SK-N-SH treated with all-trans-retinoic acid at 6 μM for 48 hours (cell line): Measurements from ENCODE around the gene FKBP6.
"Not testable (repeated sequence)": the region's sequence is repeated elsewhere in the genome, so short reads cannot be mapped to it uniquely, and the experiment has no call there.

Experiments used
- ATAC-seq: fragments of 200-7000 bp; cut with Tn5 transposase; 3 replicates; pipeline ENCODE4 v1.9.1; 2020; ENCODE audit warnings: mild to moderate bottlenecking, moderate library complexity
- BACH2 ChIP-seq: fragments of 250-450 bp; sonication (Bioruptor Pico); IDR thresholded peaks from 2 replicates; pipeline ENCODE4 v1.9.0; 2021; ENCODE audit warnings: mild to moderate bottlenecking, borderline replicate concordance
- CSDC2 ChIP-seq: fragments of 250-450 bp; sonication (Bioruptor Pico); IDR thresholded peaks from 2 replicates; pipeline ENCODE4 v1.5.0; 2020; ENCODE audit warnings: mild to moderate bottlenecking, moderate library complexity
- CSRNP3 ChIP-seq: fragments of 250-450 bp; sonication (Bioruptor Pico); IDR thresholded peaks from 2 replicates; pipeline ENCODE4 v1.5.1; 2021; ENCODE audit warnings: mild to moderate bottlenecking, moderate library complexity
- ESRRG ChIP-seq: fragments of 250-450 bp; sonication (Bioruptor Pico); IDR thresholded peaks from 2 replicates; pipeline ENCODE4 v1.6.1; 2021; ENCODE audit warnings: mild to moderate bottlenecking
- GLIS3 ChIP-seq: fragments of 250-450 bp; sonication (Bioruptor Pico); IDR thresholded peaks from 2 replicates; pipeline ENCODE4 v1.5.0; 2020; ENCODE audit warnings: mild to moderate bottlenecking, moderate library complexity
- OSR1 ChIP-seq: fragments of 250-450 bp; sonication (Bioruptor Pico); IDR thresholded peaks from 2 replicates; pipeline ENCODE4 v1.8.0; 2022; ENCODE audit warnings: moderate library complexity, mild to moderate bottlenecking, inconsistent platforms
- PATZ1 ChIP-seq: fragments of 250-450 bp; sonication (Bioruptor Pico); IDR thresholded peaks from 2 replicates; pipeline ENCODE4 v1.8.0; 2020; ENCODE audit warnings: mild to moderate bottlenecking, moderate library complexity, borderline replicate concordance
- POU6F1 ChIP-seq: fragments of 250-450 bp; sonication (Bioruptor Pico); IDR thresholded peaks from 2 replicates; pipeline ENCODE4 v1.8.0; 2021; ENCODE audit warnings: low read depth, mild to moderate bottlenecking, moderate library complexity, borderline replicate concordance
- PPARA ChIP-seq: fragments of 250-450 bp; sonication (Bioruptor Pico); IDR thresholded peaks from 2 replicates; pipeline ENCODE4 v1.5.0; 2020; ENCODE audit warnings: mild to moderate bottlenecking, borderline replicate concordance
- SNAI2 ChIP-seq: fragments of 250-450 bp; sonication (Bioruptor Pico); IDR thresholded peaks from 2 replicates; pipeline ENCODE4 v1.5.0; 2020; ENCODE audit warnings: mild to moderate bottlenecking, moderate library complexity
- TCF4 ChIP-seq: fragments of 250-450 bp; sonication (Bioruptor Pico); IDR thresholded peaks from 2 replicates; pipeline ENCODE4 v1.8.0; 2021; ENCODE audit warnings: mild to moderate bottlenecking, moderate library complexity, borderline replicate concordance
- TOX ChIP-seq: fragments of 250-450 bp; sonication (Bioruptor Pico); IDR thresholded peaks from 2 replicates; pipeline ENCODE4 v1.8.0; 2021; ENCODE audit warnings: mild to moderate bottlenecking, moderate library complexity, borderline replicate concordance
- ZC3H10 ChIP-seq: fragments of 250-450 bp; sonication (Bioruptor Pico); IDR thresholded peaks from 2 replicates; pipeline ENCODE4 v1.5.1; 2021; ENCODE audit warnings: mild to moderate bottlenecking, moderate library complexity
- ZFP3 ChIP-seq: fragments of 250-450 bp; sonication (Bioruptor Pico); IDR thresholded peaks from 2 replicates; pipeline ENCODE4 v1.5.0; 2020; ENCODE audit warnings: mild to moderate bottlenecking, moderate library complexity
- ZNF565 ChIP-seq: fragments of 450-650 bp; formaldehyde crosslinking; conservative IDR thresholded peaks from 2 replicates; pipeline ENCODE4 v1.5.0; 2020; ENCODE audit warnings: low read depth, mild to moderate bottlenecking, moderate library complexity
- ZNF70 ChIP-seq: fragments of 450-650 bp; formaldehyde crosslinking; IDR thresholded peaks from 2 replicates; pipeline ENCODE4 v1.5.0; 2020; ENCODE audit warnings: mild to moderate bottlenecking, moderate library complexity
- ZNF8 ChIP-seq: fragments of 450-650 bp; formaldehyde crosslinking; IDR thresholded peaks from 2 replicates; pipeline ENCODE4 v1.5.0; 2020; ENCODE audit warnings: mild to moderate bottlenecking, moderate library complexity
- TF ChIP-seq, protein P1 (sequence below): fragments of 250-450 bp; sonication (Bioruptor Pico); IDR thresholded peaks from 2 replicates; pipeline ENCODE4 v1.5.1; 2020; ENCODE audit warnings: low read depth, mild to moderate bottlenecking, moderate library complexity
- TF ChIP-seq, protein P2 (sequence below): fragments of 250-450 bp; sonication (Bioruptor Pico); IDR thresholded peaks from 2 replicates; pipeline ENCODE4 v1.5.0; 2020; ENCODE audit warnings: mild to moderate bottlenecking, moderate library complexity

FKBP6 gene, protein sequence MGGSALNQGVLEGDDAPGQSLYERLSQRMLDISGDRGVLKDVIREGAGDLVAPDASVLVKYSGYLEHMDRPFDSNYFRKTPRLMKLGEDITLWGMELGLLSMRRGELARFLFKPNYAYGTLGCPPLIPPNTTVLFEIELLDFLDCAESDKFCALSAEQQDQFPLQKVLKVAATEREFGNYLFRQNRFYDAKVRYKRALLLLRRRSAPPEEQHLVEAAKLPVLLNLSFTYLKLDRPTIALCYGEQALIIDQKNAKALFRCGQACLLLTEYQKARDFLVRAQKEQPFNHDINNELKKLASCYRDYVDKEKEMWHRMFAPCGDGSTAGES

GRCh38 chr7:73327922-73328321 is at the start of gene FKBP6, which contains the start of gene TRIM50:
Gene FKBP6, plus strand, starts transcription at chr7:73328161. Its CDS starts 268 bp downstream, at chr7:73328429.
Gene TRIM50, minus strand, starts transcription at chr7:73328082. Its CDS starts 3,295 bp downstream, at chr7:73324787.
- ATAC-seq: not testable (repeated sequence)

DNA sequence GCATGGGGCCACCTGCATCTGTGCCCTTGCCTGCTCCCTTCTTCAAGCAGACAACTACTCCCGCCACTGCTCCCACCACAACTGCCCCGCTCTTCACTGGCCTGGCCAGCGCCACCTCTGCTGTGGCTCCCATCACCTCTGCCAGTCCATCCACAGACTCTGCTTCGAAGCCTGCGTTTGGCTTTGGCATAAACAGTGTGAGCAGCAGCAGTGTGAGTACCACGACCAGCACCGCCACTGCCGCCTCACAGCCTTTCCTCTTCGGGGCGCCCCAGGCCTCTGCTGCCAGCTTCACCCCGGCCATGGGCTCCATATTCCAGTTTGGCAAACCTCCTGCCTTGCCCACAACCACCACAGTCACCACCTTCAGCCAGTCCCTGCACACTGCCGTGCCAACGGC is 30.7 kb upstream of the FKBP6 start:
- not testable (repeated sequence) for ATAC-seq

GRCh38 chr7:73297706-73298105 is 30.3 kb upstream of the FKBP6 start:
- ATAC-seq: not testable (repeated sequence)

DNA sequence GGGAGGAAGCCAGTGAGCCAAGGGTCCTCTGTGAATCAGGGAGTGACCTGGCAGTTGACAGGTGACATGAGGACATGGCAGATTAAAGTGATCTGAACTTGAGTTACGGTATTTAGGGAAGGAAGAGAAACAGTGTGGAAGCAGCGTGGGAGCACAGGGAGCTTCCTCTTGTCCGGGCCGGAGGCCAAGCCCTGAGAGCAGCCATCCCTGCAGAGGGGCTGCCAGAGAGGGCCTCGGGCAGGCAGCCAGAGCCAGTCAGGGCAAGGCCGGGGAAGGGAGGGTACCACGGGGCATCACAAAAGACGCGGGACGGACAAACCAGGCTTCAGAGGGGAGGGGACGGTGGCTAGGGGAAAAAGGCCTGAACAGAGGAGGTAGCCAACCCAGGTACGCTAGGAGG is 28.1 kb upstream of the FKBP6 start:
- ATAC-seq: peak; percentile 28

- peak; percentile 45 for ATAC-seq
Measured at GRCh38 chr7:73301108-73301507, 26.9 kb upstream of the FKBP6 start.

DNA sequence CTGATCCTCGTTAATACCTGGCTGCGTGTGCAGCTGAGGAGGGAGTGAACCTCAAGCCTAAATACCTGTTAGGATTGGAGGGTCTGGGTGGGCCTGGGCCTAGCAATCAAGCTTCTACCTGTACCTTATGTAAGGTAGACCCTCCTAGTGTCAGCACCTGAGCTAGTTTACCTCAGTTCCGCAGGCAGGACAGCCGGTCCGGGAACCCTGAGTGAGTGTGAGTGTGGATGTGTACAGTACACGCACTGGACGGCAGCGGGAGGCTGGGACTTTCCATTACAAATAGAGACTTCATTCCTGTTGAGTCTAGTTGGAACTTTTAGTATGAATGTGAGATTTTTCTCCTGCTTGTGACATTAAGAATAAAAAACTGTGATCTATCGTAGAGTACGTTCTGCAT is 25.1 kb upstream of the FKBP6 start:
- ATAC-seq: not testable (repeated sequence)

DNA sequence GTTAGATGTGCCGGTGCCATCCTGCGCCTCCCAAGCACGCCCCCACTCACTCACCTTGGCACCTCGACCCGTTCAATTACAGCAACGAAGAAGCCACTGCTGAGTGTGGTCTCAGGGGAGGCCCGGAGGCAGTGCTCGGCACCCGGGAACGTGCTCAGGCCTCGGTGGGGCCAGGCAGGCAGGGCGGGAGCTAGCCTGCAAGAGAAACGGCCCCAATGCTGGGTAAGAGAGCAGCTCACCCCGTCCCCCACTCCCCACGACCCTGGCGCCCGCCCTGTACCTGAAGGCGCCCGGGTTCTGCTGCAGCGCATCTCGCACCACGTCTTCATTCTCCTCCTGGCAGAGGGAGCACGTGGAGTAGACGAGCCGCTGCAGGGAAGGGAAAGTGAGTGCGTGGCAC is 24.4 kb upstream of the FKBP6 start:
- no peak for TF ChIP-seq ZC3H10
- TF ChIP-seq ZNF565 (CRISPR knock-in tag): no peak
- TF ChIP-seq POU6F1: no peak
- no peak for TF ChIP-seq TOX
- TF ChIP-seq GLIS3 (CRISPR knock-in tag): no peak
- TF ChIP-seq PPARA (CRISPR knock-in tag): no peak
- no peak for TF ChIP-seq CSDC2
- TF ChIP-seq ESRRG (CRISPR knock-in tag): no peak
- ATAC-seq: no peak

DNA sequence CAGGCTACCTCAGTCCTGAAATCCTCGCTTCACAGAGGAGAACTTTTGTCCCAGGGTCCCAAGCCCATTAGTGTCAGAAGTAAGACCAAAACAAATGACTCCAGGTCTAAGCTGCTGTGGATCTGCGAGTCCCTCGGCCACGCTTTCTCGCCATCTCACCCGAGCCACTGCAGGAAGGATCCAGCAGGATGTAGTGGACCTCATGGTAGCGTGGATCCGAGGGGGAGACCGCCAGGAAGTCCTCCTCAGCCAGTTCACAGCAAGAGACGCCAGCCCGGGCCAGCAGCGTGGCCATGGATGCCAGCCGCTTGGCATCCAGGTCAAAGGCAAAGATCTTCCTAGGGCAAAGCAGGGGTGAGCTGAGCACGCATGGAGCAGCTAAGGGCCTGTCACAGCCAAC is 23.9 kb upstream of the FKBP6 start:
- ATAC-seq: no peak
- TF ChIP-seq PATZ1 (CRISPR knock-in tag) (no peak), CSRNP3 (no peak), GLIS3 (CRISPR knock-in tag) (no peak), OSR1 (CRISPR knock-in tag) (no peak), POU6F1 (no peak), ZNF8 (CRISPR knock-in tag) (no peak), ZFP3 (CRISPR knock-in tag) (no peak), BACH2 (no peak), TOX (no peak), PPARA (CRISPR knock-in tag) (no peak), ZNF565 (CRISPR knock-in tag) (no peak), ZNF70 (CRISPR knock-in tag) (no peak), ZC3H10 (no peak), SNAI2 (CRISPR knock-in tag) (no peak), TCF4 (CRISPR knock-in tag) (no peak)
- TF ChIP-seq, protein P1, sequence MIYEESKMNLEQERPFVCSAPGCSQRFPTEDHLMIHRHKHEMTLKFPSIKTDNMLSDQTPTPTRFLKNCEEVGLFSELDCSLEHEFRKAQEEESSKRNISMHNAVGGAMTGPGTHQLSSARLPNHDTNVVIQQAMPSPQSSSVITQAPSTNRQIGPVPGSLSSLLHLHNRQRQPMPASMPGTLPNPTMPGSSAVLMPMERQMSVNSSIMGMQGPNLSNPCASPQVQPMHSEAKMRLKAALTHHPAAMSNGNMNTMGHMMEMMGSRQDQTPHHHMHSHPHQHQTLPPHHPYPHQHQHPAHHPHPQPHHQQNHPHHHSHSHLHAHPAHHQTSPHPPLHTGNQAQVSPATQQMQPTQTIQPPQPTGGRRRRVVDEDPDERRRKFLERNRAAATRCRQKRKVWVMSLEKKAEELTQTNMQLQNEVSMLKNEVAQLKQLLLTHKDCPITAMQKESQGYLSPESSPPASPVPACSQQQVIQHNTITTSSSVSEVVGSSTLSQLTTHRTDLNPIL (CRISPR knock-in tag): no peak
- TF ChIP-seq, protein P2, sequence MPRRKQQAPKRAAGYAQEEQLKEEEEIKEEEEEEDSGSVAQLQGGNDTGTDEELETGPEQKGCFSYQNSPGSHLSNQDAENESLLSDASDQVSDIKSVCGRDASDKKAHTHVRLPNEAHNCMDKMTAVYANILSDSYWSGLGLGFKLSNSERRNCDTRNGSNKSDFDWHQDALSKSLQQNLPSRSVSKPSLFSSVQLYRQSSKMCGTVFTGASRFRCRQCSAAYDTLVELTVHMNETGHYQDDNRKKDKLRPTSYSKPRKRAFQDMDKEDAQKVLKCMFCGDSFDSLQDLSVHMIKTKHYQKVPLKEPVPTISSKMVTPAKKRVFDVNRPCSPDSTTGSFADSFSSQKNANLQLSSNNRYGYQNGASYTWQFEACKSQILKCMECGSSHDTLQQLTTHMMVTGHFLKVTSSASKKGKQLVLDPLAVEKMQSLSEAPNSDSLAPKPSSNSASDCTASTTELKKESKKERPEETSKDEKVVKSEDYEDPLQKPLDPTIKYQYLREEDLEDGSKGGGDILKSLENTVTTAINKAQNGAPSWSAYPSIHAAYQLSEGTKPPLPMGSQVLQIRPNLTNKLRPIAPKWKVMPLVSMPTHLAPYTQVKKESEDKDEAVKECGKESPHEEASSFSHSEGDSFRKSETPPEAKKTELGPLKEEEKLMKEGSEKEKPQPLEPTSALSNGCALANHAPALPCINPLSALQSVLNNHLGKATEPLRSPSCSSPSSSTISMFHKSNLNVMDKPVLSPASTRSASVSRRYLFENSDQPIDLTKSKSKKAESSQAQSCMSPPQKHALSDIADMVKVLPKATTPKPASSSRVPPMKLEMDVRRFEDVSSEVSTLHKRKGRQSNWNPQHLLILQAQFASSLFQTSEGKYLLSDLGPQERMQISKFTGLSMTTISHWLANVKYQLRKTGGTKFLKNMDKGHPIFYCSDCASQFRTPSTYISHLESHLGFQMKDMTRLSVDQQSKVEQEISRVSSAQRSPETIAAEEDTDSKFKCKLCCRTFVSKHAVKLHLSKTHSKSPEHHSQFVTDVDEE: no peak
